Motor neuron (in vitro differentiated cells): ENCODE data around the gene CPNE5. TPM values are rescaled to one million over a fixed set of nuclear protein-coding genes. Genes with fewer than 3 reads are reported as not detected.

ENCODE experiments used
- ATAC-seq, 8 experiments: fragments of 200-7000 bp; cut with Tn5 transposase; replicated peaks in 6 of 8; 2 replicates each; pipeline ENCODE4 v1.8.0; 2021; ENCODE audit warnings: mild to moderate bottlenecking in 8 of 8, moderate library complexity in 8 of 8
- H3K27ac ChIP-seq, 2 donors: fragments of 250-450 bp; sonication (Bioruptor Pico); 2 replicates each; pipeline ENCODE4 v1.9.0; 2021; ENCODE audit warnings: antibody characterized with exemption in 2 of 2, mild to moderate bottlenecking in 2 of 2, moderate library complexity in 1 of 2
- H3K4me1 ChIP-seq, 2 donors: fragments of 250-450 bp; sonication (Bioruptor Pico); replicated peaks in 1 of 2; 2 replicates each; pipeline ENCODE4 v1.6.1; 2021; ENCODE audit warnings: antibody characterized with exemption in 2 of 2, mild to moderate bottlenecking in 2 of 2, moderate library complexity in 1 of 2
- H3K4me3 ChIP-seq, 5 donors: fragments of 250-450 bp; sonication (Bioruptor Pico); 2 replicates each; pipeline ENCODE4 v1.9.0; 2021; ENCODE audit warnings: antibody characterized with exemption in 5 of 5, mild to moderate bottlenecking in 5 of 5, moderate library complexity in 4 of 5
- WGBS, 10 experiments: fragments of 450-650 bp; shearing (Covaris generic); methylation state at CpG; one replicate each; pipeline ENCODE4 v1.0.0; 2022; 5-methylcytosine and 5-hydroxymethylcytosine counted together
- in situ Hi-C, 9 experiments: fragments of 400-800 bp; cut with MboI; loops; one replicate each; pipeline ENCODE4 v1.15.0; 2021; ENCODE audit warnings: low sequenced_read_pairs in 9 of 9, low pct_unique_long_range_greater_than_20kb in 2 of 9; ENCODE audit not compliant: unreplicated experiment in 9 of 9
- total RNA-seq, 8 experiments: library from RNA; unstranded; fragments of 300-600 nt; gene quantifications; 2 replicates each; pipeline versions ENCODE4 v1.2.3 to v1.2.4, GENCODE V29; 2022

The CPNE5 gene
- total RNA-seq, 8 experiments from 2014 or later = 0.45 to 3.1 (median 1.7) TPM

- H3K27ac ChIP-seq = no peak overlapping the region
- in situ Hi-C loops = loop anchor here in 2 of 9 experiments (25.0 kb wide), 1 partner anchor 88 kb away; no protein-coding TSS in a partner anchor
- H3K4me3 ChIP-seq = no peak overlapping the region
- ATAC-seq = no peak
- no peaks in the 10 kb centered on the region for H3K4me1 ChIP-seq
- 40 to 100% (median 66%) methylated on average over 1 to 6 of the region's 7 CpGs; no CpG with 5 or more reads in 2 of the 10 experiments for WGBS, 10 experiments
Observed at GRCh38 chr6:36700071-36700812, 139.0 kb downstream of the CPNE5 start.

- in situ Hi-C loops = no loop called here
- ATAC-seq = no peak
- Histone ChIP-seq H3K27ac (no peak overlapping the region), H3K4me3 (no peak overlapping the region), H3K4me1 (no peaks in the 10 kb centered on the region)
- WGBS, 10 experiments = 40 to 73% (median 63%) methylated on average over 2 to 3 of the region's 7 CpGs; no CpG with 5 or more reads in 7 of the 10 experiments
Observed at GRCh38 chr6:36699348-36699747, 139.9 kb downstream of the CPNE5 start.

- 66 to 100% (median 73%) methylated on average over 1 to 7 of the region's 8 CpGs; no CpG with 5 or more reads in 3 of the 10 experiments for WGBS, 10 experiments
- Histone ChIP-seq H3K4me3 (no peak overlapping the region), H3K27ac (no peak overlapping the region), H3K4me1 (no peaks in the 10 kb centered on the region)
- no peak for ATAC-seq
- in situ Hi-C loops = no loop called here
Observed at GRCh38 chr6:36698871-36699271, 140.4 kb downstream of the CPNE5 start.

- H3K4me1 ChIP-seq = no peaks in the 10 kb centered on the region
- in situ Hi-C loops = no loop called here
- 57 to 100% (median 85%) methylated on average over 1 to 3 of the region's 6 CpGs; no CpG with 5 or more reads in 2 of the 10 experiments for WGBS, 10 experiments
- no peak overlapping the region for H3K27ac ChIP-seq
- no peak for ATAC-seq
- no peak overlapping the region for H3K4me3 ChIP-seq
Observed at GRCh38 chr6:36698196-36698595, 141.0 kb downstream of the CPNE5 start.

- no peak within 1 kb of the TSS for H3K4me3 ChIP-seq
- no peaks in the 10 kb centered on the region for H3K4me1 ChIP-seq
- H3K27ac ChIP-seq = no peak within 1 kb of the TSS
- ATAC-seq = no peak
- 72 to 100% (median 85%) methylated on average over 1 to 4 of the region's 7 CpGs; no CpG with 5 or more reads in 4 of the 10 experiments for WGBS, 10 experiments
- in situ Hi-C loops = no loop called here
Observed at GRCh38 chr6:36697481-36697903, 141.8 kb downstream of the CPNE5 start, which contains the start of gene RAB44. Gene RAB44 (plus strand): TSS chr6:36697826. CDS start chr6:36704236, 6,410 bp downstream.

- in situ Hi-C loops = no loop called here
- no peaks in the 10 kb centered on the region for H3K4me1 ChIP-seq
- no peak for ATAC-seq
- WGBS, 10 experiments = 63 to 100% (median 83%) methylated on average over 2 of the region's 2 CpGs; no CpG with 5 or more reads in 1 of the 10 experiments
- no peak overlapping the region for H3K27ac ChIP-seq
- H3K4me3 ChIP-seq = no peak overlapping the region
Observed at GRCh38 chr6:36695414-36695813, 143.8 kb downstream of the CPNE5 start.

GRCh38 chr6:36694616-36695015 is 144.6 kb downstream of the CPNE5 start:
- WGBS, 10 experiments = 83 to 100% (median 93%) methylated on average over 2 to 5 of the region's 6 CpGs; no CpG with 5 or more reads in 4 of the 10 experiments

GRCh38 chr6:36692861-36693702 is 146.2 kb downstream of the CPNE5 start:
- H3K4me3 ChIP-seq = no peak overlapping the region
- WGBS, 10 experiments = 39 to 93% (median 77%) methylated on average over 2 to 22 of the region's 27 CpGs
- ATAC-seq = no peak
- H3K4me1 ChIP-seq = no peaks in the 10 kb centered on the region
- H3K27ac ChIP-seq = no peak overlapping the region
- in situ Hi-C loops = no loop called here

More at GRCh38 chr6:36694616-36695015, 144.6 kb downstream of the CPNE5 start:
- Histone ChIP-seq H3K27ac (no peak overlapping the region), H3K4me1 (no peaks in the 10 kb centered on the region), H3K4me3 (no peak overlapping the region)
- no peak for ATAC-seq
- in situ Hi-C loops = no loop called here

GRCh38 chr6:36692220-36692619 is 147.0 kb downstream of the CPNE5 start:
- no peak overlapping the region for H3K4me3 ChIP-seq
- ATAC-seq = peak in 1 of 8 experiments; percentile 1
- no peaks in the 10 kb centered on the region for H3K4me1 ChIP-seq
- no peak overlapping the region for H3K27ac ChIP-seq
- WGBS, 10 experiments = 48 to 100% (median 80%) methylated on average over 1 to 3 of the region's 3 CpGs; no CpG with 5 or more reads in 4 of the 10 experiments
- in situ Hi-C loops = no loop called here

- no peaks in the 10 kb centered on the region for H3K4me1 ChIP-seq
- no peak overlapping the region for H3K27ac ChIP-seq
- H3K4me3 ChIP-seq = no peak overlapping the region
- in situ Hi-C loops = no loop called here
- no CpG with 5 or more reads among the region's 2 CpGs for WGBS, 10 experiments
- ATAC-seq = peak in 1 of 8 experiments; percentile 1
Observed at GRCh38 chr6:36691612-36692011, 147.6 kb downstream of the CPNE5 start.

- no peak for ATAC-seq
- Histone ChIP-seq H3K27ac (no peak overlapping the region), H3K4me3 (no peak overlapping the region), H3K4me1 (no peaks in the 10 kb centered on the region)
- in situ Hi-C loops = no loop called here
- 74 to 100% (median 86%) methylated on average over 1 to 4 of the region's 4 CpGs; no CpG with 5 or more reads in 2 of the 10 experiments for WGBS, 10 experiments
Observed at GRCh38 chr6:36691011-36691410, 148.2 kb downstream of the CPNE5 start.
